HG02973 (cell line): Measurements from ENCODE around the gene TEX261.
A peak's percentile ranks its signal among the peaks of the same experiment; 100 is the strongest.
"Not testable (repeated sequence)": the region's sequence is repeated elsewhere in the genome, so short reads cannot be mapped to it uniquely, and the experiment has no call there.

Experiments
- ATAC-seq: cut with Tn5 transposase; IDR thresholded peaks from one replicate; pipeline ENCODE4 v1.9.1; 2021; ENCODE audit warnings: moderate library complexity; ENCODE audit not compliant: unreplicated experiment

Gene TEX261

DNA sequence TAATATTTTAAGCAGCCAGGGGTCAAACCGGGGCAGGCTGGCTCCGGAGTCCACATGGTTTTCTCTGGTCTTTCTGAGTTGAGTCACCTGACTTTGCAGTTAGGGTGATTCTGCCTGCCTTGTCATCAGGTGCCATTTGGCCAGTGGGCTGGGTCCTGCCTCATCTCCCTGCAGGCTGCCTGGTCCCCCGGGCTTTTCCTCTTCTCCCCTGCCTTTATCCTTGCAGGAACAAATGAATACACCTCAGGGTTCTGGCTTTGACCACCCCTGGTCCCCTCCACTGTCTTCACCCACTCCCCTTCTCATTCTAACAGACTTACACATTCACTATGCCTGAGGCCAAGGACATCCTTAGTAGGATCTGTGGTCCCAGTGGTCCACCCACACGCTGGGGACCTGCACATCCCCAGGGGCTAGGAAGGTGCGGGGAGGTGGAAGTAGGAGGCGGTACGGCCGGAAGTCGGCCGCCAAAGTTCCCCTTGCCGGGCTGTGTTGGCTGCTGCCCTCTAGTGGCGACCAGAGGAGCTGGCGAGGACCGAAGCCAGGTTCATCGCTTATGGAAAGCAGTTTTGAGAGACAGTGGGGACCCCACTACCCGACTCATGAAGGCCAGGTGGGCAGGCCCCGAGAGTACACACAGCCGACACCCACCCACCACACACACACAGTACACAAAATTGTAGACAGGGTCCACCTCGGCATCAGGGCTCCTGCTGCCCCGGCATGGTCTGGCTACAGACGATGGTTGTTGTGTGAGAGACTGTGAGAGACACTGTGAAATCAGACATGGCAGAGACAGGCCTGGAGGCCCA, 6.3 kb upstream of the TEX261 start:
- ATAC-seq, result peak; percentile 85

DNA sequence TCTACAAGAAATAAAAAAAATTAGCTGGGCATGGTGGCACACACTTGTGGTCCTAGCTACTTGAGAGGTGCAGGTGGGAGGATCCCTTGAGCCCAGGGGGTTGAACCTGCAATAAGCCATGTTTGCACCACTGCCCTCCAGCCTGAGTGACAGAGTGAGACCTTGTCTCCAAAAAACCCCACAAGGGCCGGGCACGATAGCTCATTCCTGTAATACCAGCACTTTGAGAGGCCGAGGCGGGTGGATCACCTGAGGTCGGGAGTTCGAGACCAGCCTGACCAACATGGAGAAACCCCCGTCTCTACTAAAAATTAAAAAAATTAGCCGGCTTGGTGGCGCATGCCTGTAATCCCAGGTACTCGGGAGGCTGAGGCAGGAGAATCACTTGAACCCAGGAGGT, 5.3 kb upstream of the TEX261 start:
- ATAC-seq, result not testable (repeated sequence)

DNA sequence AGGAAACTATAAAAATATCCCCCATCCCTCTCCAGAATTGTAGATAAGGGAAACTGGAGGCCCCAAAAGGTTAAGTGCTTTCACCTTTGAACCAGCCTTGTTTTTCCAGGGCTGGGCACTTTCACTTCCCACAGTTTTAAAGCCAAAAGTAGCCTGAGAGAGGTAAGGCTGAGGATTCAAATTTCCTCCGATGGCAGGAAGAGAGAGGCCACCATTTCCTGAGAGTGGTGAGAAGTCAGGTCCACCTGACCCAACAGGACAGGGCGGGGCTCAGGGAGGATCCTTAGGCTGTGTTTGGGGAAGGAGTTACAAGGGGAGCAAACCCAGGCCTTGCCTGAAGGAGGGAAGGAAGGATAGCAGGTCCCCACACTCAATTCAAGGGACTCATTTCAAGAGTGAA, 4.7 kb upstream of the TEX261 start:
- ATAC-seq, result no peak

DNA sequence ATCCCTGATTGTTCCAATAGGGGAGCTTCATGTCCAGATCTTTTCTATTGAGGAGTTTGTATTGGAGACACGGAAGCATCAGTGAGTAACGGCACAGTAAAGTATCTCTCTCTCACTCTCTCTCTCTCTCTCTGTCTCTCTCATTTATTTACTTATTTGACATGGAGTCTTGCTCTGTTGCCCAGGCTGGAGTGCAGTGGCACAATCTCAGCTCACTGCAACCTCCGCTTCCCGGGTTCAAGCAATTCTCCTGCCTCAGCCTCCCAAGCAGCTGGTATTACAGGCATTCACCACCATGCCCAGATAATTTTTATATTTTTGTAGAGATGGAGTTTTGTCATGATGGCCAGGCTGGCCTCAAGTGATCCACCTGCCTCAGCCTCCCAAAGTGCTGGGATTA, 4.2 kb upstream of the TEX261 start:
- not testable (repeated sequence) for ATAC-seq

DNA sequence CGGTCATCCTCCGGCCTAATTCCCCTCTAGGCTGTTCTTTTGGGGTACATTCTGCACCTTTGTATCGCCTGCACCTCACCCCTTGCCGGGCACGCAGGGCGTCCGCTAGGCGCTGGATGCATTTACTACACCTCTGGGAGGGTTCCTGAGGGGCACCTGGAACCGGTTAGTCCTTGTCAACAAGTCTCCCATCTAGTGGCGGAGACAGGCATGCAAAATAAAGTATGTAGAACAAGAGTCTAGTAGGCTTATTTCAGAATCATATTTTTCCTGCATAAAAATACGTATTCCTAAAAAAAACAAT, 705 bp upstream of the TEX261 start:
- peak; percentile 38 for ATAC-seq

DNA sequence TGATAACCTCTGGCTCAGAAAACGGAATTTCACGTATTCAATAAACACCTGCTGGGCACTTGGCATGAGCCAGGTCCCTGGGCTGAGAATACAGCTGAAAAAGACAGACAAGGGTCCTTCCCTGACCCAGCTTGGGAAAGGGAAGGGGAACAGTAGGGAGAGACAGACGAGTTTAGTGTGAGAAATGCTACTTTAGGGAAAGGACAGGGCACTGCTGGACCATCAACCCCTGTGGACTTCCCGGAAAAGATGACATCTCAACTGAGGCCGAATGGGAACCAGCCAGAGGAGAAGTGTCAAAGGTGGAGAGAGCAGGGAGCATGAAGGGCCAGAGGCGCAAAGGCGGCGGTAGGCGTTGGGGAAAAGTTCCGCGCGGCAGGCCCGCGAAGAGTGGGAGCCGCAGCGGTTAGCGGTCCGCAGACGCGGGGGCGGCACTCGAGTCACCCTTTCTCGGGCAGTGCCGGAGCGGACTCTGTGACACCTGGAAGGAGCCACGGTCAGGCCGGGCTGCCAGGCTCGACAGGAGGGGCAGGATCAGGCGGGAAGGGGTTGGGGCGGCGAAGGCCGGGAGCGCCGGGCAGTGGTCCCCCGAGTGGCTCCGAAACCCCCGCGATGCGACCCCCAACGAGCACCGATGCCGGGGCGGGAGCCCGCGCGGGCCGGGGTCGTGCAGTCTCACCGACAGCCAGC, 519 bp downstream of the TEX261 start:
- peak; percentile 31 for ATAC-seq

DNA sequence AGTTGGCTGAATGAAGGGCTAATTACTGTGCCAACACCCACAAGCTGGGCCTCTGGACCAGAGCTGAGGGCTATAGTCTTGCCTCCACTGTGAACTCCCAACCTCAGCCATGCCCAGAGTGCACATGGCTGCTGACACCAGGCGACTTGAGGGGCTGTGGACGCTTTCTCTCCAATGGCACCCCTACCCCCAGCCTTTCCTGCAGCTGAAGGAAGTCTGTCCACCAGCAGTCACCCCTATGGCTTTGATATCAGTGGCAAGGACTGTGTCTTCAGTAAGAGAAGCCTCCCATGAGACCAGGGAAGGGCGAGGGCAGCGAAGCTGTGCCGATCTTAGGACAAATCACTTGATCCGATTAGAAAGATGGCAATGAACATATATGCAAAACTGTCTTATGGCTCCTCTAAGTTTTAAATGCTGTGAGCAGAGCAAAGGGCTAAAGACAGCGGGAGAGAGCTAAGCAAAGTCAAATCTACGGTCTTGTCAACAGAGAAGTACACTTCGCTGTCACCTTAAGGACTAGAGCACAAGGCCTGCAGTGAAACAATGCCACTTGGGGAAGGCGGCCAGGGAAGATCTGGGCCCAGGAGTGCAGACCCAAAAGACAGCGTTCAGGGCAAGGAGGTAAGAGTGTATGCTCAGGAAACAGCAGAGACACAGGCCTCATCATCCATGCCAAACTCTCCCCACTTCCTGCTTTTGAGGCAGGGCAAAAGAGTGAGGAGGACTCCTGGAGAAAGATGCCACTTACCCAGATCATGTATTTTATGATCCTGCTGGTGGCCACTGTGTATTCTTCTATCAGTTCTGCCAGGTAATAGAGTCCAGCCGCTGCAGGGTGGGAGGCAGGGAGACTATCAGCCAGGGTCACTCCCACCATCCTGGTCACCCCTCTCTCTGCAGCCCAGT, 1.5 kb downstream of the TEX261 start:
- ATAC-seq, result no peak

DNA sequence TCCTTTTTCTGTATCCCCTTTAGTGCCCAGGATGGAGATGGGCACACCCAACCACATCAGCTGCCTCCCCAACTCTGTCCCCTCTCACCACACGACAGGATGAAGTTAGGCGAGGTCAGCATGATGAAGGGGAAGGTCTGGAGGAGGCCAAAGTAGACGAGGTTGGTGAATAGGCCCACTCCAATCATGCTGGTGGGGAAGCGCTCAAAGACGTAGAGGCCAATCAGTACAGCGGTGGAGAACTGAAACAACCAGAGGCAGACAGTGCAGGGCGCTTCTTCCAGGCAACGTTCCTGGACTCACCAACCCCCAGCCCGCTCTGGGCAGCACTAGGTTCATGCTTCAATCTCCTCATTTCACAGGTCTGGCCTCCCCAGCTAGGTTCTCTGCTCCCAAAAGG, 2.9 kb downstream of the TEX261 start:
- no peak for ATAC-seq

DNA sequence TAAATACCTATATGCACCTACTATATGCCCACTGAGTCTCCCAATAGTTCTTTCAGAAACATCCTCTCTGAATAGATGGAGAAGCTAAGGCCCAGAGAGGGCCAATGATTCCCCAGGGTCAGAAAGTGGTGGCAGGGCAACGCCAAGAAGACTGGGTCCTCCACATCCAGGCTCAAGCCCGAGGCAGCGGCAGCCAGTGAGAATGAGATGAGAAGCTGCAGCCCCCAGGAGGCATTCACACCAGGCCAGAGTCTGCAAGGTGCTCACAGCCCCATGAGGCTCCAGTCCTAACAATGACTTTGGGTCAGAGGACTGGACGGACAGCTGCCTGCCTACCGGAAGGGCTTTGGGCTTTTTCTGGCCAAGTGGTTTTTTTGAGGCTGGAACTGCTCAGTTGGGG, 3.5 kb downstream of the TEX261 start:
- no peak for ATAC-seq

DNA sequence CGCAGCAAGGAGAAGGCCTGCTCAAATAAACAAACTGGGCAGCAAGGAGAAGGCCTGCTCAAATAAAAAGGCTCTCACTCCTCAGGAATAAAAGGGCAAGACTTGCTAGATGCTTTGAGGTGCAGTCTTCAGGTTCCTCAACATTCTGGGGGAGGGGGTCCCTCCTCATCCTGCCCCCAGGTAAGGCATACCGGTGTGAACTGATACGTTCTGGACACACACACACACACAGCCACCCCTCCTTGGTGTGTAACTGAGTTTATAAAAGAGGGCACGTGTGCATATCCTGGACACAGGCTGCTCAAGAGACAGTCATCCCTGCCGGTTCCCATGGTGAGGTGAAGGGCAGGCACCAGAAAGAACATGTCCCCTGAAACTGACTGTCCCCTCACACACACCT, 4.5 kb downstream of the TEX261 start:
- ATAC-seq, result no peak

DNA sequence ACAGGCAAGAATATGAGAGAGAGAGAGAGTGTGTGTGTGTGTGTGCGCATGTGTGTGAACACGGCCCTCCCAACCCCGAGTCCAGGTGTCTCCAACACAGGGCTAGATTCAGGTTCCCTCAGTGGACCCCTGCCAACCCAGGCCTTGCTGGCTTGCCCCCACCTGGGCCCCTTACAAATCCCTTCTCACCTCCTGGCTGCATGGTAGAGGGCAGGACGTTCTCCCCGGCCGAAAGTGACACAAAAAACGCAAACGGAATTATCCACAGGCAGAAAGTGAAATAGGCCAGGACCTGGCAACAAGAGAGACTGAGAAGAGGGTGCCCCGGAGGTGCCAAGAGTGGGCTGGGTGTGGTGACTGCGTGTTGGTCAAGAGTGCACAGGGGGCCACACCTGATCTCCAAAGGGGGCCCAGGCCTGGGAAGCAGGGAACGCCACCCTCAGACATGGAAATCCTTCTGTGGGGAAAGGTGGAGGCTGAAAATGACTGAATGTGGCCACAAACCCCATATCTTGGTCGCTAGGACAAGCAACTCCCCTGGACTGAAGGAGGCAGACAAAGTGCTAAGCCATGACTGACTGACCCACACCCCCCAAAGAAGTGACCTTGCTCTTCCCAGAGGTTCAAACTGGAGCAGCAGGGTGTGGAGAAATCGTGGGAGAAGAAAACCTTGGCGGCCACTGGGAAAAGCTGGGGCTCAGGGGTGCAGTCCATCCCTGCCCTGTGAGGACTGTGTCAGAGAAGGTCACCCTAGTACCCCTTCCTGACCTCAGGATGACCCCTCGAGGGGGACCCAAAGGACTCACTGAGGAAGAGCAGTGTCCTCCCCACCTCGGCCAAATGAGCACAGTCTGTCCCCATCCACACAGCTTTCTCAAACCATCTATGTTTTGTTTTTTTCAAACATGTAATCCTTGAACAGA, 5.7 kb downstream of the TEX261 start:
- ATAC-seq, result no peak

DNA sequence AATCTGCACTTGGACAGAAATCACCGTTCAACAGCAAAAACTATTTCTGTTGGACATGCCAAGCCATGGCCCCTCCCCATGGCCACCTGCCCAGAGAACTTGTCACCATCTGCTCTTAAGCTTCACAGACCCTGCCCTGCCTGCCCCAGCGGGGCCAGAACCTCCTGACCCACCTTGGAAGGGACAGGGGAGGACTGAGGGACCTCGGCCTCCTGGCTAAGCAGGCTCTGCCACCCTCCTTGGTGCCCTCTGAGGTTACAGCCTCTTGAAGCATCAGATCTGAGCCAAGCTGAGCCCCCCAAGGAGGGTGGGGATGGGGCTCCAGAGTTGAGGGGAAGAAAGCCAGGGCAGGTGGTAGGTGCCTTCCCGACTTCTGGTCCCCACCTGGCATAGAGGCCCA, 6.5 kb downstream of the TEX261 start:
- ATAC-seq, result no peak

DNA sequence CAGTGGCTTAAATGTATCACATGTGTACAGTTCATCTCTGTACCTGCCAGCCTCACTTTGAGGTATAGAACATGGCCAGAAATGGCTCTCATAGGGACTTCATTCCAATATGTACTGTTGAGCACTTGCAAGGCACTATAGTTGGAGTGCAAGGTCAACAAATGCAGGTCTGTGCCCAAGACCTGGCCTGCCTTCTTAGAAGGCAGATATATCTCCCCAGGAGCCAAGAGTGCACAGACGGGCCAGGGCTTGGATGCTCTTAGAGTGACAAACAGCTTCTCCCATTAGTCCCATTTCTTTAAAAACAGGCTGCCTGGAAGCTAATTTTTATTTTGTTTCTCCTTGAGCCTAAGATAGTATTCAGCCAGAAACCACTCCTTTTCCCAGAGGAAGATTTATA, 7.3 kb downstream of the TEX261 start:
- no peak for ATAC-seq

DNA sequence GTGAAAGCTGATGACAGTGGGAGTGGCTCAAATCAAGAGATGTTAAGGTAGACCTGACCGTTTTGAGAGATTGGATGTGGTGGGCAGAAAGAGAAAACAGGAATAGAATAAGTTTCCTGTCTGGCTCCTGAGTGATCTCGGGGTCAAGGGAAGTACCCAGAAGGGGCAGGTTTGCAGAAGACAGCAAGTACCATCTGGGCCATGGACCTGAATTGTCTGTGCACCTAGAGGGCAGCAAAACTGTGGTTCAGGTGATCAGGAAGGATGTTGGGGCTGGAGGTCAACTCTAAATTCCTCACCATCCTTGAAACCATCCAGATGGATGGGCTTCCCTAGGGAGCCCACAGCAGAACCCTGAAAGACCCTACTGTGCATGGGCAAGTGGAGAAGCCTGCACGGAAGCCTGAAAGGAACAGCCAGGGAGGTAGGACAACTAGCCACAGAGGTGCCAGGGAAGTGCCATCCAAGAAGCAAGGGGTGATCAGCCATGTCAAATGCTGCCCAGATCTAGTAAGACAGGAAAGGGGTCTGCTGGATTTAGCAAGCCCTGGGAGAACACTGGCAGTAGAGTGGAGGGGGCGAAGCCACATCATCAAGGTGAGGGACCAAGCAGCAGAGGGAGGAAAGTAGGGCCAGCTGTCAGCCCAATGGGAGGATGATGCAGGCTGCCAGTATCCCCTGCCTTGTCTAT, 8.0 kb downstream of the TEX261 start:
- ATAC-seq, result no peak

DNA sequence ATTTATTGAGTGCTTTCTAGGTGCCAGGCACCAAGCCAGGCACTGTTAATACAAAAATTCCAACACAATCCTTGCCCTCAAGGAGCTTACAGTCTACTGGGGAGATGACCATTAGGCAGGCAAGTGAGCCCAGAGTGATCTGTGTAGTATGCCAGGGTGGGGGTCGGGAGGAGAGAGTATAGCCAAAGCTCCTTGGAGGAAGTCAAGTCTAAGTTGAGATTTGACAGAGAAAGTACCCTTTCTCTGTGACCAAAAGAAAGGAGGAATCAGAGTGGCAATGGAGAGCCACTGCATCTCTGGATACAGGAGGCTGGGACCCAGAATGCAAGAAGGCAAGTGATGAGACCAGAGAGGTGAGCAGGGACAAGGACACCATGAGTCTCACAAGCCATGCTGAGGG, 8.7 kb downstream of the TEX261 start:
- no peak for ATAC-seq

DNA sequence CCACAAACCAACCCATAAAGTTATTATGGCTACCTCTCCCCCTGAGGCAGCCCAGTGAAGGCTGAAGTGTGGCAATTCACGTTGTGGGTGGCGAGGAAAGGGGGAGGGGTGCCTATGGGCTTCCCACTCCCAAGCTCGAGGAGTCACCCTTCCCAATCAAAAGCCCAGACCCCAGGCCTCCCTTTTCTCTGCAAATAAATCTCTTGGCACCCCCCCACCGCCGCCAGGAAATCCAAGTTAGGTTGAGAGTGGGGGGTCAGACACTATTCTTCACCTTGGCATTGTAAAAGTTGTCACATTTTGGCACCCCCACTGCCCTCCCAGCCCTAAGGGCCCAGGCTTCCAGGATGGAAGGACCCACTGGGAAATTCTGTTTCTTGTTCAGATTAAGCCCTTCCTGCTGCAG, 9.4 kb downstream of the TEX261 start:
- no peak for ATAC-seq

DNA sequence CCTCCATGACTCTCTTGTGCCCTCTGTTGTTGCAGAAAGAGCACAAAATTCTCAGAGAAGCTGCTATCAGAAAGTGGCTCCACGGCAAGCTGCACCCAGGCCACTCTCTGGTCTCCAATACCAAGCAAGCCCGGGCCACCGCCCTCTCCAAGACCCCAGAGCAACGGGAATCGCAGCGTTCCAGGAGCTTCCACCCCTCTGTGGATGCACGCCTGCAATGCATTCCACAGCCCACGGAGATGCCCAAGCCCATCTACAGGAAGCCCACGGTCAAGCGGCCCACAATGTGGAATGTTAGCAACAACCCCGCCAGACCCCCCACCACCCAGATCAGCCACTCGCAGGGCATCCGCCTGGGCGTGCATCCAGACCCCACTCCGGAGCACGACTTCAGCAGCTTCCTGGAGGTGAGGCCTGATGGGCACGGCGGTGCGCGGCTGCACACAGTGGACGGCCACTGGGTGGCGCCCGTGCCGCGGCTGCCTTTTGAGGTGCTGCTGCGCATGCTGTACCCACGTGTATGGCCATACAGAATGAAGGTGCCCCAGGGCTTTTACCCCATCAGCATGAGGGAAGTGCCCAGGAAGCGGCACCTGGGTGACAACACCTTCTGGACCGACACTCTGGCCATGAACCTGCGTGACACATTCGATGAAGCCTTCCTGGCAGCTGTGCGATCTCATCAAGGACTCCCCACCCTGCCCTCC, 9.9 kb downstream of the TEX261 start:
- peak; percentile 94 for ATAC-seq

DNA sequence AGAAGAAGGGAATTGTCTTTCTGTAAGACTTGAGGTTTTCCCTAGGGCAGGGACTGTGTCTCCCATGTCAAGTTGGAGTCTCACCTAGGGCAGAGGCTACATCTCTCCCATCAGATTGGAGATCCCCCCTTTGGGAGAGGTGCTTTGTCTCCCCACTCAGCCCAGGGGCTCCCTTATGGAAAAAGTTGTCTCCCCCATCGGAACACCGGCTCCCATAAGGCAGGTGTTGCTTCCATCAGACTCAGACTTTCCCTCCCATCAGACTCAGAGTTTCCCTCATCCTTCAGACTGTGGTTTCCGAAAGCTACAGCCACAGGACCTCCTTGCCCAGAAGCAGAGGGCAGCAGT, 10.5 kb downstream of the TEX261 start:
- no peak for ATAC-seq

DNA sequence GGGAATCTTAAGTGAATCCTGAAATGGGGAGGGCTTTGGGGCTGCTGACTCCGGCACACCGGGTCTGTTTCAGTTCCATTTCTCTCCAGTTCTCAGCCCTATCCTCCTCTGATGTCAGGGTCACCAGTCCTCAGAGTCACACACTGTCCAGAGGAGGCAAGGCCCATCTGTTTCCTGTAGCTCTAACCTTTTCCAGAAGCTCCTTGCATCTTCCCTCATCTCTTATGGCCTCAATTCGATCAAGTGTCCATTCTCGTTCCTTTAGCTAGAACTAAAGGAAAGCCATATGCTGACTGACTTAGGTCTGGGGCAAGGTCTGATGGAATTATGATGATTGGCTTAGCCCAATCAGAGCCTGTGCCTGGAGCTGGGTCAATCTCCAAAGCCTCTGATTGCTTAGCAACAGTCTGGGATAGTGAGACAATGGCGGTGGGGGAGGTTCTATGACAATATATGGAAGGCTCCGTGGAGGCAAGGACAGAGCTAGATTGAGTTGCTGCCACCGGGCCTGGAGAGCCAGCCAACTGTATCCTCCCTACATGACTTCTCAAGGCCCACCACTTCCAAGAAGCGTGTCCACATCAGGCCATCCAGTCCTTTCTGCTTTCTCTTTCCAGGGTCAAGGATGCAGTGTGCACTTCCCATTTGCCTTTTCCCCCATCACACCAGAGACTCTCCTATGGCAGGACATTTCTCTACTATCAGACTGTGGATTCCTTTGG, 11.0 kb downstream of the TEX261 start:
- ATAC-seq, result no peak
